NCI-H748 treated with DMSO at 0.1 percent for 48 hours (cell line): ENCODE results near the gene TAS2R60.
"Not testable (repeated sequence)": the region's sequence is repeated elsewhere in the genome, so short reads cannot be mapped to it uniquely, and the experiment has no call there.

ENCODE experiments used
- DNase-seq: peaks from one replicate; lab custom pipeline; 2025; lab: John Stamatoyannopoulos, UW

Gene TAS2R60

GRCh38 chr7:143477501-143478150 is 34.4 kb downstream of the TAS2R60 start, which contains the start of gene TAS2R41:
Gene TAS2R41, plus strand, starts transcription at chr7:143477873. Its CDS starts 0 bp downstream, at chr7:143477873.
- no peak for DNase-seq

DNA sequence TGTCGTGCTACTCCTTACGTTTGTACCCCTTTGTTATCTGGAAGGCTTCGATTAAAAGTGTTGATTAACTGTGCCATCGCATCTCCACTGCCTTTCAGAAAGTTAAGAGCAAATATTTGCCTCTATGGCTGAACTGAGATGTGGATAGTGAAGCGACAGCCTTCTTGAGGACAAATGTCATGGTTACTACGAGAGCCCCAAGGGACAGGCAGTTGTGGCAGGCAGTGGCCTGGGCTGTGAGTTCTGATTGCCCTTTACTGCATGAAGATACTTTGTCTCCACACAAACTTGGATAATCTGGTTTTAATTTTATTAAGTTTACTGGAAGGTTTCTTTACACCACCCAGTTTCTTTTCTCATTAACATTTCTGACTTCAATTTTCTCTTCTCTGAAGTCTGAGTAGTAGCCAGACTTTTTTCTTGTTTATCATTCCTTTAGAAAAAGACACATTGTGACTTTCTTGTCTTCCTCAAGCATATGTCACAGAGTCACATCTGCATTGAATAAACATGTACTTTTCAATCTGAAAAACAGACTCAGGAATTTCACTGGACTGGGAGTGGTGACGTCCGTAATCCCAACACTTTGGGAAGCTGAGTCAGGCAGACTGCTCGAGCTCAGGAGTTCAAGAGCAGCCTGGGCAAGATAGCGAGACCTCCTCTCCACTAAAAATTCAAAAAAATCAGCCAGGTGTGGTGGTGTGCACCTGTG is 36.0 kb downstream of the TAS2R60 start:
- no peak for DNase-seq

- DNase-seq = no peak
Measured at GRCh38 chr7:143480501-143480900, 37.2 kb downstream of the TAS2R60 start.

- DNase-seq = no peak
Measured at GRCh38 chr7:143484119-143484518, 40.9 kb downstream of the TAS2R60 start.

DNA sequence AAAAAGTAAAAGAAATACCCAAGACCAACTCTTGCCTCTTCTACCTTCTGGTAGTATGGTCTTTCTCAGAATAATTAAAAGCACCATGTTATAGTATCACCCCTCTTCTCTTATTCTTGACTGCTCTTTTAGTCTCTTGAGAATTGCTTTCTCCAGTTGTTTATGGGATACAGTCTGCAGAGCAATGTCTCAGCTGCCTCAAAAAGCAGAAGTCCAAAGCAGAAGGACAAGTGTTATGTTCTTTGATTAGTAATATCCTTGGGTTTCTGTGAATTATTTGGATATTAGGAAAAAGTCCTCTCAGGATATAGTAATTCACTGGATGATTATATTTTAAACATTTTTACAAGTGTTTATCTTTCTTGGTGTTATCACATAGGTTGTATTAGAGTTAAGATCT is 41.8 kb downstream of the TAS2R60 start:
- DNase-seq = no peak

- DNase-seq = no peak
Measured at GRCh38 chr7:143485500-143485899, 42.2 kb downstream of the TAS2R60 start.

- DNase-seq = not testable (repeated sequence)
Measured at GRCh38 chr7:143486266-143486665, 43.0 kb downstream of the TAS2R60 start.

DNA sequence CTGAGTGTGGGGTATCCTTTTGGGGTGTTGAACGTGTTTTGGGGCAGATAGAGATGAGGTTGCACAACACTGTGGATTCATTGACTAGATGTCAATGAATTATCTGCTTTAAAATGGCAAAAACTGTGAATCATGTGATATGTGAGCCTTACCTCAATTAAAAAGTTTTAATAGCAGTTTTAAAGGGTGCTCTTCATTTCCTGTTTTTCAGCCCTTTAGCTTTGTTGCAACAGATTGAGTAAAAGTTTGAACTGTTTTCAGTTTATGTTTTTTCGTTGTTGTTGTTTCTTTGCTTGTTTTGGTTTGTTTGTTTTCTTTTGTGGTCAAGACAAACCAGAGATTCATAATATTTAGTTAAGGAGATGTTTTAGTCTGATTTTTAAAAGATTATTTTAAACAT is 43.8 kb downstream of the TAS2R60 start:
- no peak for DNase-seq

- DNase-seq = no peak
Measured at GRCh38 chr7:143487566-143487965, 44.3 kb downstream of the TAS2R60 start.

GRCh38 chr7:143490717-143491306 is 47.6 kb downstream of the TAS2R60 start:
- DNase-seq = no peak

GRCh38 chr7:143492043-143492471 is 48.8 kb downstream of the TAS2R60 start:
- no peak for DNase-seq

GRCh38 chr7:143492799-143493739 is 49.8 kb downstream of the TAS2R60 start:
- no peak for DNase-seq

- no peak for DNase-seq
Measured at GRCh38 chr7:143493751-143494150, 50.5 kb downstream of the TAS2R60 start.
